Activated CD8-positive, alpha-beta T cell treated with anti-CD3 and anti-CD28 coated beads, Interleukin-2, amount 10 ng/mL, durations not matched to agents 7 days and 5 days (primary cell): Measurements from ENCODE around the gene MEPCE. TPM values are rescaled to one million over a fixed set of nuclear protein-coding genes. Genes with fewer than 3 reads are reported as not detected.

ENCODE experiments used
- ATAC-seq: fragments of 150-1000 bp; cut with Tn5 transposase; one replicate; pipeline ENCODE4 v1.10.0; 2021; ENCODE audit warnings: moderate library complexity
- CTCF ChIA-PET: fragments of 350-600 bp; sonication (Branson Sonifier 250); formaldehyde crosslinking; loops from one replicate; lab custom pipeline; 2021; ENCODE audit warnings: antibody characterized with exemption; lab: Charles Lee
- POLR2A ChIA-PET: fragments of 350-600 bp; sonication (Branson Sonifier 250); formaldehyde crosslinking; loops from one replicate; lab custom pipeline; 2021; ENCODE audit warnings: antibody characterized with exemption; lab: Charles Lee
- DNase-seq: peaks from one replicate; pipeline ENCODE4 v3.0.0-alpha.2; 2020
- H3K27ac Mint-ChIP-seq: one replicate; pipeline ENCODE4 v1.8.0; 2021; ENCODE audit warnings: mild to moderate bottlenecking, mixed read lengths
- H3K27me3 Mint-ChIP-seq: one replicate; pipeline ENCODE4 v1.8.0; 2021; ENCODE audit warnings: low read depth, mixed read lengths
- H3K36me3 Mint-ChIP-seq: one replicate; pipeline ENCODE4 v1.8.0; 2021; ENCODE audit warnings: low read depth, mixed read lengths
- H3K4me1 Mint-ChIP-seq: one replicate; pipeline ENCODE4 v1.8.0; 2021; ENCODE audit warnings: low read depth, mixed read lengths
- H3K4me3 Mint-ChIP-seq: one replicate; pipeline ENCODE4 v1.8.0; 2021; ENCODE audit warnings: mild to moderate bottlenecking, mixed read lengths
- H3K9me3 Mint-ChIP-seq: one replicate; pipeline ENCODE4 v1.8.0; 2022; ENCODE audit warnings: mixed read lengths; ENCODE audit not compliant: insufficient read depth
- total RNA-seq, 2 experiments: library from RNA; stranded (reverse); gene quantifications; one replicate each; pipeline ENCODE4 v1.2.3, GENCODE V29; 2021

The MEPCE gene
- total RNA-seq, 2 experiments from 2014 or later, result 40.4 to 45.4 TPM

- POLR2A ChIA-PET, result interaction anchor here (0.7 to 1.1 kb wide), 2 partner anchors 32 to 84 kb away, joined by 3 read pairs; no protein-coding TSS in a partner anchor
- H3K4me1 Mint-ChIP-seq, result peaks cover 44% of the 10 kb centered on the region
- H3K36me3 Mint-ChIP-seq, result peaks cover 45% of the 10 kb centered on the region
These were observed 45.9 kb downstream of the MEPCE start for GRCh38 chr7:100475549-100475948.

DNA sequence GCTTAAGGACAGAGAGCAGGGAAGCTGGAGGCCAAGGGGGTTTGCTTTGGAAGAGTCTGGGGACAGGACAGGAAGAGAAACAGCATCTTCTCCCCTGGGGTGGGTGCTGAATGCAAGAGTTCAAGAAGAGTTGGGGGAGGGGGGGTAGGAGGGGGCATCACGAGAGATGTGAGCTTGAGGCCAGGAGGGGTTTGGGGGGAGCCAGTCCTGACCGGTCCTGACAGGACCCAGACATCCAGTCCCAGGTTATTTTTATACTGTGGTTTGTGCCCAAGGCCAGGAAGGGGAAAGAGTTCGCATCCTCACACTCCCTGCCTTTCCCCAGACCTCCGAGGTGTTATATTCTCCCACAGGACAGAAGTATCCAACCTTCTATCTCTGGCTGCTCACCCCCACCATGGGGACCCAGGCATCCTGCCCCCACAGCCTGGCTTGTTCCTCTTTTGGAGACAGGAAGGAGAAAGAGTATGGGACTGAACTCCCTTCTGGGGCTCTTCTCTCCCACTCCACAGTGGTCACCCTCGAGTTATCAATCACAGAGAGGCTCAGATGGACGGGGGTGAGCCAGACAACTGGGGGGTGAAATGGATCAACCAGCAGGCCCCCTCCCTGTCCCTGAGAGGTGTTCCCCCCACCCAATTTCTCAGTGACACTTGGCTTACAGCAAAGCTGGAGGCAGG lies 46.6 kb downstream of the MEPCE start:
- H3K9me3 Mint-ChIP-seq, result no peaks in the 10 kb centered on the region
- peak overlapping the region; percentile 84 for H3K27ac Mint-ChIP-seq
- ChIA-PET POLR2A (interaction anchor here (0.7 to 1.4 kb wide), 5 partner anchors 16 to 84 kb away, joined by 3 to 5 read pairs (median 3); no protein-coding TSS in a partner anchor), CTCF (interaction anchor here (0.7 to 4.9 kb wide), 10 partner anchors 16 to 216 kb away, joined by 3 to 29 read pairs (median 4); partner anchors contain the start of genes FBXO24, MOSPD3 and PPP1R35)
- ATAC-seq (no peak), DNase-seq (no peak)
- peaks cover 42% of the 10 kb centered on the region for H3K36me3 Mint-ChIP-seq
- H3K4me3 Mint-ChIP-seq, result peak overlapping the region; percentile 98
- peaks cover 44% of the 10 kb centered on the region for H3K4me1 Mint-ChIP-seq
- no peaks in the 10 kb centered on the region for H3K27me3 Mint-ChIP-seq

More at GRCh38 chr7:100475549-100475948, 45.9 kb downstream of the MEPCE start:
- peak overlapping the region; percentile 84 for H3K27ac Mint-ChIP-seq
- DNase-seq, result peak; percentile 40
- no peaks in the 10 kb centered on the region for H3K9me3 Mint-ChIP-seq
- no peak for ATAC-seq
- no peaks in the 10 kb centered on the region for H3K27me3 Mint-ChIP-seq
- peak overlapping the region; percentile 98 for H3K4me3 Mint-ChIP-seq
- CTCF ChIA-PET, result interaction anchor here (0.8 to 4.9 kb wide), 3 partner anchors 18 to 113 kb away, joined by 3 to 29 read pairs (median 3); no protein-coding TSS in a partner anchor

- H3K4me3 Mint-ChIP-seq, result peak overlapping the region; percentile 98
- no peaks in the 10 kb centered on the region for H3K9me3 Mint-ChIP-seq
- DNase-seq, result peak; percentile 69
- no peaks in the 10 kb centered on the region for H3K27me3 Mint-ChIP-seq
- ChIA-PET CTCF (interaction anchor here (0.7 to 4.9 kb wide), 13 partner anchors 17 to 375 kb away, joined by 3 to 29 read pairs (median 4); partner anchors contain the start of genes FBXO24, MOSPD3, PPP1R35 and SLC12A9), POLR2A (interaction anchor here (0.7 to 2.5 kb wide), 9 partner anchors 17 to 109 kb away, joined by 3 to 12 read pairs (median 3); partner anchors contain the start of gene FBXO24)
- H3K27ac Mint-ChIP-seq, result peak overlapping the region; percentile 67
- H3K36me3 Mint-ChIP-seq, result peaks cover 38% of the 10 kb centered on the region
- H3K4me1 Mint-ChIP-seq, result peaks cover 42% of the 10 kb centered on the region
- no peak for ATAC-seq
These were observed 47.6 kb downstream of the MEPCE start for GRCh38 chr7:100476903-100477870.

DNA sequence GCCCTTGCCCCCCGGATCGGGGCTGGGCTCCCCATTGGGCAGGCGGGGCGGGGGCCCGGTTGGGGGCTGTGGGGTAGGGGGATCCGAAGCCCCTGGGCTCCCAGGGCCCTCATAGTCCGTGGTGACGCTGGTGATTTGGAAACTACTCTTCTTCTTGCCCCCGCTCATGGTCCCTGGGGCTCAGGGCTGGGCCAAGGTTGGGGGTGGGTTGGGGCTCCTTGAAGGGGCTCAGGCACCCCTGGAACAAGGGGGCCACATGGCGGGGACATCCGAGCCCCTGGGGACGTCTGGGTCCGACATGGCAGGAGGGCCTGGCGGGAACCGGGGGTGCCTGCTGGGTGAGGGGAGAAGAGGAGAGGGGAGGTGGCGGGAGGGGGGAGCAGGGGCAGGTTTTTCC lies 48.2 kb downstream of the MEPCE start:
- peaks cover 35% of the 10 kb centered on the region for H3K36me3 Mint-ChIP-seq
- ChIA-PET POLR2A (interaction anchor here (0.9 to 2.5 kb wide), 7 partner anchors 38 to 88 kb away, joined by 3 to 12 read pairs (median 3); no protein-coding TSS in a partner anchor), CTCF (interaction anchor here (1.0 to 4.9 kb wide), 9 partner anchors 18 to 374 kb away, joined by 3 to 29 read pairs (median 5); partner anchors contain the start of gene SLC12A9)

DNA sequence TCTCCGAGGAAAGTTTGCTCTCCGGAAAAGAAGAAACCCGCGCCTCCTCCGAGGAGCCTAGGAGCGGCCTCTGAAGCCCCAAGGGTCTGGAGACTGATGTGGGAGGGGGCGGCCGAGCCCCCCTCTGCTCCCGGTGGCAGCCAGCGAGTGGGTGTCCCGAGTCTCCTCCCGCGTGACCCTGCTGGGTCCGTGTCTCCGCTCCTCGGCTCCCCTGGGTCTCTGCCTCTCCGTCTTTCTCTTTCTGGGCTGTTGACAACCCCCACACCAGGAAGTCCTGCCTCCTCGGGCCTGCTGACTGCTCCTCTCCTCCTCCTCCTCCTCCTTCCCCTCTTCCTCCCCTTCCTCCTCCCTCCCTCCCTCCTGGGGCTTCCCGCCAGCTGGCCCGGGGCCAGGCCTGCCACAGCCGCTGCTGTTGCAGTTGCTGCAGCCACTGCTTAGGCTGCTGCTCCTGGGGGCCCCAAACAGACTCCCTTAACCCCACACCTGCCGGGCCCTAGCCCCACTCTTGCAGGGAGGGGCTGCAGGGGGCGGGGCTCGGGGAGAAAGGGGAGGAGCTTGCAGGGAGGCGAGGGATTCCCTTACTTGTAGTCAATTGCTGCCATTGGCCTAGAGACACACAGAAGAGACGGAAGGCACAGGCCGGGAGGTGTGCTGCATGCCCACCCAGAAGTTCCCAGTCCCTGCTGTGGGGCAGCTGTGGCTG lies 49.5 kb downstream of the MEPCE start, which contains the start of gene TSC22D4:
TSC22D4 (minus strand) TSS at position 257 of the 703 bp plus-strand sequence. CDS start 1,176 bp downstream, outside the sequence.
- Mint-ChIP-seq H3K27ac (peak within 1 kb of the TSS; percentile 92), H3K4me1 (peaks cover 37% of the 10 kb centered on the region), H3K27me3 (no peaks in the 10 kb centered on the region), H3K4me3 (peak within 1 kb of the TSS; percentile 98), H3K36me3 (peaks cover 28% of the 10 kb centered on the region), H3K9me3 (no peaks in the 10 kb centered on the region)
- ChIA-PET CTCF (interaction anchor here (0.7 to 4.9 kb wide), 7 partner anchors 9 to 226 kb away, joined by 3 to 29 read pairs (median 5); partner anchors contain the start of gene POP7), POLR2A (interaction anchor here (0.7 to 2.5 kb wide), 7 partner anchors 36 to 370 kb away, joined by 3 to 12 read pairs (median 3); partner anchors contain the start of gene FBXO24)
- ATAC-seq (peak; percentile 84), DNase-seq (peak; percentile 95)

More for the DNA sequence above, 48.2 kb downstream of the MEPCE start:
- no peaks in the 10 kb centered on the region for H3K9me3 Mint-ChIP-seq
- ATAC-seq, result no peak
- peaks cover 45% of the 10 kb centered on the region for H3K4me1 Mint-ChIP-seq
- peak overlapping the region; percentile 92 for H3K27ac Mint-ChIP-seq
- no peaks in the 10 kb centered on the region for H3K27me3 Mint-ChIP-seq
- DNase-seq, result peak; percentile 35
- peak overlapping the region; percentile 98 for H3K4me3 Mint-ChIP-seq

- ATAC-seq, result no peak
- Mint-ChIP-seq H3K27ac (no peak overlapping the region), H3K9me3 (no peaks in the 10 kb centered on the region), H3K36me3 (peaks cover 9% of the 10 kb centered on the region), H3K4me3 (no peak overlapping the region), H3K4me1 (peaks cover 19% of the 10 kb centered on the region), H3K27me3 (no peaks in the 10 kb centered on the region)
- DNase-seq, result no peak
- POLR2A ChIA-PET, result no interaction called here
- CTCF ChIA-PET, result interaction anchor here (1.0 to 3.0 kb wide), 9 partner anchors 11 to 66 kb away, joined by 3 to 19 read pairs (median 6); no protein-coding TSS in a partner anchor
These were observed 51.8 kb downstream of the MEPCE start for GRCh38 chr7:100481466-100481865.

DNA sequence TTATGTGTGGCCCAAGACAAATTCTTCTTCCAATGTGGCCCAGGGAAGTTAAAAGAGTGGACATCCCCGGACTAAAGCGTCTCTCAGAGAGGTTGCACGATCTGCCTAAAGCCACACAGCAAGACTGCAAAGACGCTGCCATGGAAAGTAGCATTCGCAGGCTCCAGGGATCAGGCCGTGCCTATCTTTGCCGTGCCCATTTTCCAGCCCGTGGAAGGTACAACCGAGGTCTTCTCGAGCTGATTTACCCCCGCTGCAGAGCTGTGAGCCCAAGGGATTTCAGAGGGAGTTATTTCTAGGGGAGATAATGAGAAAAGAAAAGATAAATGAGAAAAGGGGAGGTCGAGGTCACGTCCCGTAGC lies 53.1 kb downstream of the MEPCE start:
- POLR2A ChIA-PET, result no interaction called here
- Mint-ChIP-seq H3K4me3 (peak overlapping the region; percentile 84), H3K27ac (no peak overlapping the region)

GRCh38 chr7:100483090-100483721 lies 53.6 kb downstream of the MEPCE start:
- H3K4me1 Mint-ChIP-seq, result peaks cover 14% of the 10 kb centered on the region
- H3K9me3 Mint-ChIP-seq, result no peaks in the 10 kb centered on the region
- H3K4me3 Mint-ChIP-seq, result peak overlapping the region; percentile 84
- DNase-seq (peak; percentile 83), ATAC-seq (peak; percentile 52)
- POLR2A ChIA-PET, result no interaction called here
- H3K36me3 Mint-ChIP-seq, result no peaks in the 10 kb centered on the region
- H3K27me3 Mint-ChIP-seq, result no peaks in the 10 kb centered on the region
- CTCF ChIA-PET, result interaction anchor here (0.6 to 2.2 kb wide), 29 partner anchors 10 to 293 kb away, joined by 3 to 19 read pairs (median 5); partner anchors contain the start of genes AGFG2, FBXO24 and LRCH4
- H3K27ac Mint-ChIP-seq, result no peak overlapping the region

More for the DNA sequence above, 53.1 kb downstream of the MEPCE start:
- Mint-ChIP-seq H3K36me3 (no peaks in the 10 kb centered on the region), H3K4me1 (peaks cover 14% of the 10 kb centered on the region), H3K9me3 (no peaks in the 10 kb centered on the region), H3K27me3 (no peaks in the 10 kb centered on the region)
- DNase-seq (no peak), ATAC-seq (no peak)
- CTCF ChIA-PET, result interaction anchor here (0.6 to 2.2 kb wide), 30 partner anchors 11 to 292 kb away, joined by 3 to 19 read pairs (median 5); partner anchors contain the start of genes AGFG2, FBXO24 and LRCH4
